Tibial nerve (tissue), 3 donors: ENCODE results near the gene PRRT1.

Source experiments
- POLR2A ChIP-seq, 2 donors: fragments of 450-650 bp; IDR thresholded peaks; one replicate each; pipeline ENCODE4 v1.6.1; 2017; ENCODE audit warnings: antibody characterized with exemption in 2 of 2, mild to moderate bottlenecking in 2 of 2, moderate library complexity in 2 of 2
- TF ChIP-seq, protein P1 (sequence below), 5 experiments: fragments of 200-600 bp in 3 of 5; fragments of 450-650 bp in 2 of 5; sonication (generic) in 3 of 5; IDR thresholded peaks; one replicate each; pipeline ENCODE4 v1.5.1; 2016 to 2019; ENCODE audit warnings: antibody characterized with exemption in 5 of 5, mild to moderate bottlenecking in 3 of 5, moderate library complexity in 2 of 5

DNA sequence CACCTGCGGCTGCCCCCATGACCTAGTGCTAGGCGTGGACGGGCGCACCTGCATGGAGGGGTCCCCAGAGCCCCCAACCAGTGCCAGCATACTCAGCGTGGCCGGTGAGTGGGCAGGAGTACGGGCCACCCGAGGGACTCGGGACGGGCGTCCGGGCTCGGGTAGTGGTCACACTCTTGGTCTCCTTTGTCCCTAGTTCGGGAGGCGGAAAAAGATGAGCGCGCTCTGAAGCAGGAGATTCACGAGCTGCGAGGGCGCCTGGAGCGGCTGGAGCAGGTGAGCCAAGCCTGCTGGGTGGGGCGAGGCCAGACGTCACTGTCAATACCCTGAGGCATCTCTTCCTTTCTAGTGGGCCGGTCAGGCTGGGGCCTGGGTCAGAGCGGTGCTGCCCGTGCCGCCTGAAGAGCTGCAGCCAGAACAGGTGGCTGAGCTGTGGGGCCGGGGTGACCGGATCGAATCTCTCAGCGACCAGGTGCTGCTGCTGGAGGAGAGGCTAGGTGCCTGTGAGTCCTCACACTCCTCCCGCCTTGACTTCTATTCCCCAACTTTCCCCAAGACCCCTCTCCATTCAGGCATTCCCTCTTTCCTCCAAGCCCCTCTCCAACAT lies 15.5 kb upstream of the PRRT1 start:
- TF ChIP-seq POLR2A (IDR thresholded peaks at IDR 0.05), result no peak
- TF ChIP-seq, protein P1, sequence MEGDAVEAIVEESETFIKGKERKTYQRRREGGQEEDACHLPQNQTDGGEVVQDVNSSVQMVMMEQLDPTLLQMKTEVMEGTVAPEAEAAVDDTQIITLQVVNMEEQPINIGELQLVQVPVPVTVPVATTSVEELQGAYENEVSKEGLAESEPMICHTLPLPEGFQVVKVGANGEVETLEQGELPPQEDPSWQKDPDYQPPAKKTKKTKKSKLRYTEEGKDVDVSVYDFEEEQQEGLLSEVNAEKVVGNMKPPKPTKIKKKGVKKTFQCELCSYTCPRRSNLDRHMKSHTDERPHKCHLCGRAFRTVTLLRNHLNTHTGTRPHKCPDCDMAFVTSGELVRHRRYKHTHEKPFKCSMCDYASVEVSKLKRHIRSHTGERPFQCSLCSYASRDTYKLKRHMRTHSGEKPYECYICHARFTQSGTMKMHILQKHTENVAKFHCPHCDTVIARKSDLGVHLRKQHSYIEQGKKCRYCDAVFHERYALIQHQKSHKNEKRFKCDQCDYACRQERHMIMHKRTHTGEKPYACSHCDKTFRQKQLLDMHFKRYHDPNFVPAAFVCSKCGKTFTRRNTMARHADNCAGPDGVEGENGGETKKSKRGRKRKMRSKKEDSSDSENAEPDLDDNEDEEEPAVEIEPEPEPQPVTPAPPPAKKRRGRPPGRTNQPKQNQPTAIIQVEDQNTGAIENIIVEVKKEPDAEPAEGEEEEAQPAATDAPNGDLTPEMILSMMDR (IDR thresholded peaks at IDR 0.05), result no peak
